ENCODE measurements around the gene CYBA. TPM values are rescaled to one million over a fixed set of nuclear protein-coding genes. Genes with fewer than 3 reads are reported as not detected.

Gene CYBA
- total and polyA plus RNA-seq, 2 of the 13 experiments (the other 11 are each of a cell fraction or from before 2014, with no cell fraction given), result 196 to 250 TPM

DNA sequence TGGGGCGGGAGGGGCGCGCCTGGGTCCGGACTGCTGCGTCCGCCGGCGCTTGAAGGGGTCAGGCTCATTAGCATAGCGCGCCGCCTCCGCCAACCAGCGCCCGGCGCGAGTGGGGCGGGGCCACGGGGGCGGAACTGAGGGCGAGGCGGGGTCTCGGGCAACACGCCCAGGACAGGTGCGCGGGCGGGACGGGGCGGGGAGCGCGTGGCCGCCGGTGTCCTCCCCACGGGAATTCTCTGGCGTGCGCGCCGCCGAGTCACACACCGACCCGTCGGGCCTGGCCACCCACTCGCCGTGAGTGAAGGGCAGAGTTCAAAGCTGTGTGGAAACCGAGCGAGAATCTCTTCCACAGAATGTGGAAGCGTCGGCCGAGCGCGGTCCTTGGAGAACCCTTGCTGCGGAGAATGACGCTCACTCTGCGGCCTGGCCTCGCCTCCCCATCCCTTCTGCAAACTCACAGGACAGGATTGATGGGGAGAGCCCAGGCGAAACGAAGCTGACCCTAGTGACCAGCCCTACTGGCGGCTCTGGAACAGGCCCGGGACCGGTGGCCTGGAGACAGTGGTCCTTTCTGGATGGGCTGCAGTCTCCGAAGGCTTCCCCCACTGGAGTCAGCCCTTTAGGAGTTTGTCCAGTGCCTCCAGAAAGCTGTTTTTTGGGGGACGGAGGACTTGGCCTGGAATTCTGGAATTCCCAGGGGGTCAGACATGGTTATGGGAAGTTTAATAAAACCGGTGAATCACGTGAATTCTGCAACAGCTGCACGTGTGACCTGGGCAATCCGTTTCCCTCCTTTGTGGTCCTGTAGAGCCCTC, 35.8 kb upstream of the CYBA start, which contains the start of gene SNAI3:
SNAI3 (minus strand) TSS at position 69 of the 815 bp plus-strand sequence. CDS start 101 bp downstream, outside the sequence.
- intact Hi-C loops (cut with micrococcal nuclease; ENCODE audit: unreplicated experiment), result no loop called here
- TF ChIP-seq ZNF44 (CRISPR knock-in tag; IDR thresholded peaks at IDR 0.05) (no peak), ZNF839 (CRISPR knock-in tag; IDR thresholded peaks at IDR 0.05; ENCODE audit: borderline replicate concordance) (no peak), ZNF652 (CRISPR knock-in tag; IDR thresholded peaks at IDR 0.05; ENCODE audit: borderline replicate concordance, low read depth) (no peak), ONECUT2 (CRISPR knock-in tag; IDR thresholded peaks at IDR 0.05) (no peak), FOXM1 (CRISPR knock-in tag; IDR thresholded peaks at IDR 0.05) (no peak), ZIK1 (CRISPR knock-in tag; IDR thresholded peaks at IDR 0.05; ENCODE audit: borderline replicate concordance, low read depth) (no peak; the same call in 1 of the 2 replicates), ZBTB42 (CRISPR knock-in tag; IDR thresholded peaks at IDR 0.05) (0 out of 2 replicates have a peak, but pooled peaks have one; percentile 85), HDAC2 (CRISPR knock-in tag; IDR thresholded peaks at IDR 0.05) (no peak), SIX4 (CRISPR knock-in tag; IDR thresholded peaks at IDR 0.05) (no peak), PHF8 (CRISPR knock-in tag; IDR thresholded peaks at IDR 0.05) (peak; percentile 40), NFE2L1 (CRISPR knock-in tag; IDR thresholded peaks at IDR 0.05; ENCODE audit: borderline replicate concordance) (peak; percentile 68; the same call in 1 of the 2 replicates), SOX5 (CRISPR knock-in tag; IDR thresholded peaks at IDR 0.05; ENCODE audit: borderline replicate concordance) (0 out of 2 replicates have a peak, but pooled peaks have one; percentile 4)
- TF ChIP-seq, protein P1, sequence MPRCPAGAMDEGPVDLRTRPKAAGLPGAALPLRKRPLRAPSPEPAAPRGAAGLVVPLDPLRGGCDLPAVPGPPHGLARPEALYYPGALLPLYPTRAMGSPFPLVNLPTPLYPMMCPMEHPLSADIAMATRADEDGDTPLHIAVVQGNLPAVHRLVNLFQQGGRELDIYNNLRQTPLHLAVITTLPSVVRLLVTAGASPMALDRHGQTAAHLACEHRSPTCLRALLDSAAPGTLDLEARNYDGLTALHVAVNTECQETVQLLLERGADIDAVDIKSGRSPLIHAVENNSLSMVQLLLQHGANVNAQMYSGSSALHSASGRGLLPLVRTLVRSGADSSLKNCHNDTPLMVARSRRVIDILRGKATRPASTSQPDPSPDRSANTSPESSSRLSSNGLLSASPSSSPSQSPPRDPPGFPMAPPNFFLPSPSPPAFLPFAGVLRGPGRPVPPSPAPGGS (CRISPR knock-in tag; IDR thresholded peaks at IDR 0.05), result peak; percentile 34; the same call in 1 of the 2 replicates
- TF ChIP-seq, protein P2, sequence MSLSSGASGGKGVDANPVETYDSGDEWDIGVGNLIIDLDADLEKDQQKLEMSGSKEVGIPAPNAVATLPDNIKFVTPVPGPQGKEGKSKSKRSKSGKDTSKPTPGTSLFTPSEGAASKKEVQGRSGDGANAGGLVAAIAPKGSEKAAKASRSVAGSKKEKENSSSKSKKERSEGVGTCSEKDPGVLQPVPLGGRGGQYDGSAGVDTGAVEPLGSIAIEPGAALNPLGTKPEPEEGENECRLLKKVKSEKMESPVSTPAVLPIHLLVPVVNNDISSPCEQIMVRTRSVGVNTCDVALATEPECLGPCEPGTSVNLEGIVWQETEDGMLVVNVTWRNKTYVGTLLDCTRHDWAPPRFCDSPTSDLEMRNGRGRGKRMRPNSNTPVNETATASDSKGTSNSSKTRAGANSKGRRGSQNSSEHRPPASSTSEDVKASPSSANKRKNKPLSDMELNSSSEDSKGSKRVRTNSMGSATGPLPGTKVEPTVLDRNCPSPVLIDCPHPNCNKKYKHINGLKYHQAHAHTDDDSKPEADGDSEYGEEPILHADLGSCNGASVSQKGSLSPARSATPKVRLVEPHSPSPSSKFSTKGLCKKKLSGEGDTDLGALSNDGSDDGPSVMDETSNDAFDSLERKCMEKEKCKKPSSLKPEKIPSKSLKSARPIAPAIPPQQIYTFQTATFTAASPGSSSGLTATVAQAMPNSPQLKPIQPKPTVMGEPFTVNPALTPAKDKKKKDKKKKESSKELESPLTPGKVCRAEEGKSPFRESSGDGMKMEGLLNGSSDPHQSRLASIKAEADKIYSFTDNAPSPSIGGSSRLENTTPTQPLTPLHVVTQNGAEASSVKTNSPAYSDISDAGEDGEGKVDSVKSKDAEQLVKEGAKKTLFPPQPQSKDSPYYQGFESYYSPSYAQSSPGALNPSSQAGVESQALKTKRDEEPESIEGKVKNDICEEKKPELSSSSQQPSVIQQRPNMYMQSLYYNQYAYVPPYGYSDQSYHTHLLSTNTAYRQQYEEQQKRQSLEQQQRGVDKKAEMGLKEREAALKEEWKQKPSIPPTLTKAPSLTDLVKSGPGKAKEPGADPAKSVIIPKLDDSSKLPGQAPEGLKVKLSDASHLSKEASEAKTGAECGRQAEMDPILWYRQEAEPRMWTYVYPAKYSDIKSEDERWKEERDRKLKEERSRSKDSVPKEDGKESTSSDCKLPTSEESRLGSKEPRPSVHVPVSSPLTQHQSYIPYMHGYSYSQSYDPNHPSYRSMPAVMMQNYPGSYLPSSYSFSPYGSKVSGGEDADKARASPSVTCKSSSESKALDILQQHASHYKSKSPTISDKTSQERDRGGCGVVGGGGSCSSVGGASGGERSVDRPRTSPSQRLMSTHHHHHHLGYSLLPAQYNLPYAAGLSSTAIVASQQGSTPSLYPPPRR (CRISPR knock-in tag; IDR thresholded peaks at IDR 0.05; ENCODE audit: borderline replicate concordance), result peak; percentile 45; the same call in 1 of the 2 replicates
- TF ChIP-seq, protein P3, sequence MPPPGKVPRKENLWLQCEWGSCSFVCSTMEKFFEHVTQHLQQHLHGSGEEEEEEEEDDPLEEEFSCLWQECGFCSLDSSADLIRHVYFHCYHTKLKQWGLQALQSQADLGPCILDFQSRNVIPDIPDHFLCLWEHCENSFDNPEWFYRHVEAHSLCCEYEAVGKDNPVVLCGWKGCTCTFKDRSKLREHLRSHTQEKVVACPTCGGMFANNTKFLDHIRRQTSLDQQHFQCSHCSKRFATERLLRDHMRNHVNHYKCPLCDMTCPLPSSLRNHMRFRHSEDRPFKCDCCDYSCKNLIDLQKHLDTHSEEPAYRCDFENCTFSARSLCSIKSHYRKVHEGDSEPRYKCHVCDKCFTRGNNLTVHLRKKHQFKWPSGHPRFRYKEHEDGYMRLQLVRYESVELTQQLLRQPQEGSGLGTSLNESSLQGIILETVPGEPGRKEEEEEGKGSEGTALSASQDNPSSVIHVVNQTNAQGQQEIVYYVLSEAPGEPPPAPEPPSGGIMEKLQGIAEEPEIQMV (CRISPR knock-in tag; IDR thresholded peaks at IDR 0.05; ENCODE audit: low read depth), result peak; percentile 93
- TF ChIP-seq, protein P4, sequence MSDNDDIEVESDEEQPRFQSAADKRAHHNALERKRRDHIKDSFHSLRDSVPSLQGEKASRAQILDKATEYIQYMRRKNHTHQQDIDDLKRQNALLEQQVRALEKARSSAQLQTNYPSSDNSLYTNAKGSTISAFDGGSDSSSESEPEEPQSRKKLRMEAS (IDR thresholded peaks at IDR 0.05), result peak; percentile 88

More for the DNA sequence above, 35.8 kb upstream of the CYBA start, which contains the start of gene SNAI3:
- ChIA-PET POLR2A (interaction anchor here (1.0 to 2.6 kb wide), 6 partner anchors 14 to 28 kb away, joined by 3 to 11 read pairs (median 3); partner anchors contain the start of gene MVD), CTCF (ENCODE audit: low intra/inter-chr PET ratio, low total read pairs) (no interaction called here)
- Histone ChIP-seq H3K4me2 (ENCODE audit: low read depth, low read length) (peak within 1 kb of the TSS; percentile 91), H3K79me2 (ENCODE audit: insufficient read depth, low read length) (no peaks in the 10 kb centered on the region), H3K36me3 (replicated peaks in 1 of 2; ENCODE audit: control insufficient read depth in 1 of 2, insufficient read depth in 2 of 2, low read length in 2 of 2) (no peaks in the 10 kb centered on the region), H3K27me3 (ENCODE audit: control insufficient read depth in 1 of 2, insufficient read depth in 2 of 2, low read length in 2 of 2) (peaks cover 23 to 82% of the 10 kb centered on the region in 2 experiments), H3K9me3 (ENCODE audit: low read length) (no peaks in the 10 kb centered on the region), H3K9ac (ENCODE audit: insufficient read depth, low read depth, low read length) (peak within 1 kb of the TSS; percentile 8; the same call in 1 of the 2 replicates), H3K4me1 (ENCODE audit: insufficient read depth, low read length) (peaks cover 48% of the 10 kb centered on the region), H4K20me1 (ENCODE audit: insufficient read depth, low read length) (peaks cover 3% of the 10 kb centered on the region; the same call in 1 of the 2 replicates), H2AFZ (ENCODE audit: low read length) (no peak within 1 kb of the TSS), H3K4me3 (replicated peaks in 1 of 3; ENCODE audit: insufficient read depth in 1 of 3, low read depth in 2 of 3, low read length in 3 of 3) (peak within 1 kb of the TSS; percentile 52 to 76 (median 69)), H3K27ac (ENCODE audit: extremely low read length, insufficient read depth, low read length) (no peak within 1 kb of the TSS)
- BruUV-seq (replicated peaks), result no TSS peak
- FAIRE-seq, result no peak
- peak; percentile 76 for DNase-seq (ENCODE audit: low spot score)
- in situ Hi-C loops (cut with HindIII; ENCODE audit: extremely low pct_ligation_motif_present, low pct_unique_long_range_greater_than_20kb), result no loop called here
- WGBS (ENCODE audit: low lambda C conversion rate), result 1% methylated on average over 16 of the region's 65 CpGs
- ATAC-seq, result peak; percentile 85
